Endothelial cell of umbilical vein (primary cell): ENCODE data around the gene AKAP14. TPM values are rescaled to one million over a fixed set of nuclear protein-coding genes. Genes with fewer than 3 reads are reported as not detected.
"Not testable (repeated sequence)": the region's sequence is repeated elsewhere in the genome, so short reads cannot be mapped to it uniquely, and the experiment has no call there.

Experiments used
- BruUV-seq: library from RNA; stranded (reverse); fragments of 400-500 nt; replicated peaks from 2 replicates; lab custom pipeline; 2021; lab: Mats Ljungman, UMichigan
- CTCF ChIA-PET: fragments of 300-600, 350-600 bp; sonication (Branson Sonifier 250); formaldehyde crosslinking; loops from one replicate; lab custom pipeline; 2021; ENCODE audit warnings: antibody characterized with exemption, inconsistent platforms; lab: Charles Lee
- POLR2A ChIA-PET: fragments of 300-600, 350-600 bp; sonication (Branson Sonifier 250); formaldehyde crosslinking; loops from one replicate; lab custom pipeline; 2021; ENCODE audit warnings: antibody characterized with exemption, inconsistent platforms; lab: Charles Lee
- DNase-seq: peaks from one replicate; pipeline ENCODE4 v3.0.0-alpha.2; 2011; ENCODE audit warnings: low read depth, low spot score
- FAIRE-seq: peaks from 2 replicates; lab custom pipeline; 2011; peaks lifted over from hg19 to GRCh38; lab: Jason Lieb, UNC
- H2AFZ ChIP-seq: 2 replicates; pipeline ENCODE4 v1.6.0; 2012; ENCODE audit warnings: low read depth, low read length, control low read depth, inconsistent platforms
- H3K27ac ChIP-seq: 2 replicates; pipeline ENCODE4 v1.5.1; 2011; ENCODE audit warnings: low read depth, mild to moderate bottlenecking, control low read depth, low read length, moderate library complexity; ENCODE audit not compliant: insufficient read depth
- H3K27me3 ChIP-seq, 2 experiments: 2 replicates each; pipeline versions ENCODE4 v1.6.0 to v1.6.1; 2011; ENCODE audit warnings: low read length in 2 of 2, mixed read lengths in 1 of 2; ENCODE audit not compliant: control insufficient read depth in 2 of 2, insufficient read depth in 2 of 2
- H3K36me3 ChIP-seq, 2 experiments: 2 replicates in 1 of 2; 3 replicates in 1 of 2; pipeline ENCODE4 v1.5.1; 2011; ENCODE audit warnings: low read length in 2 of 2, mild to moderate bottlenecking in 1 of 2, moderate library complexity in 1 of 2; ENCODE audit not compliant: control insufficient read depth in 2 of 2, insufficient read depth in 2 of 2; ENCODE audit errors: extremely low read depth in 1 of 2
- H3K4me1 ChIP-seq: 3 replicates; pipeline ENCODE4 v1.5.1; 2011; ENCODE audit warnings: mild to moderate bottlenecking, low read length; ENCODE audit not compliant: control insufficient read depth, insufficient read depth; ENCODE audit errors: extremely low read depth
- H3K4me2 ChIP-seq: 2 replicates; pipeline ENCODE4 v1.6.1; 2011; ENCODE audit warnings: low read length, control low read depth, mixed read lengths; ENCODE audit not compliant: insufficient read depth
- H3K4me3 ChIP-seq, 3 experiments: fragments of 200-600 bp in 1 of 3; sonication (generic), shearing (Covaris generic) in 1 of 3; replicated peaks in 1 of 3; 2 replicates each; pipeline ENCODE4 v1.5.1; 2011 to 2016; ENCODE audit warnings: control low read depth in 3 of 3, low read length in 3 of 3, mild to moderate bottlenecking in 2 of 3, inconsistent platforms in 1 of 3, low read depth in 1 of 3, moderate library complexity in 1 of 3; ENCODE audit not compliant: insufficient read depth in 1 of 3
- H3K79me2 ChIP-seq: 2 replicates; pipeline ENCODE4 v1.6.0; 2012; ENCODE audit warnings: low read length, inconsistent platforms; ENCODE audit not compliant: control insufficient read depth, insufficient read depth
- H3K9ac ChIP-seq: replicated peaks from 2 replicates; pipeline ENCODE3; 2011; ENCODE audit warnings: low read length, control low read depth; ENCODE audit not compliant: insufficient read depth; ENCODE audit errors: extremely low read depth
- H3K9me1 ChIP-seq: replicated peaks from 3 replicates; pipeline ENCODE4 v1.6.0; 2011; ENCODE audit warnings: mild to moderate bottlenecking, low read length; ENCODE audit not compliant: control insufficient read depth, insufficient read depth; ENCODE audit errors: extremely low read depth
- H3K9me3 ChIP-seq: replicated peaks from 2 replicates; pipeline ENCODE4 v1.5.1; 2012; ENCODE audit warnings: low read length, inconsistent platforms; ENCODE audit not compliant: control insufficient read depth, insufficient read depth
- H4K20me1 ChIP-seq: replicated peaks from 2 replicates; pipeline ENCODE3; 2011; ENCODE audit warnings: mild to moderate bottlenecking, low read length; ENCODE audit not compliant: control insufficient read depth, insufficient read depth; ENCODE audit errors: extremely low read depth
- EZH2 ChIP-seq: IDR thresholded peaks from 2 replicates; pipeline ENCODE4 v1.6.1; 2012; ENCODE audit warnings: borderline replicate concordance, low read depth, mild to moderate bottlenecking, moderate library complexity, low read length, inconsistent platforms; ENCODE audit not compliant: severe bottlenecking
- GATA2 ChIP-seq: IDR thresholded peaks from 2 replicates; pipeline ENCODE4 v1.7.0; 2011; ENCODE audit warnings: low read depth, mild to moderate bottlenecking, moderate library complexity, mixed read lengths, low read length; ENCODE audit not compliant: insufficient read length, insufficient read depth
- MYC ChIP-seq: IDR thresholded peaks from one replicate; pipeline ENCODE4 v1.6.1; 2011; ENCODE audit warnings: mild to moderate bottlenecking, low read depth, low read length
- POLR2AphosphoS5 ChIP-seq: IDR thresholded peaks from 2 replicates; pipeline ENCODE4 v1.6.1; 2012; ENCODE audit warnings: low read depth, mild to moderate bottlenecking, control low read depth, low read length, moderate library complexity; ENCODE audit not compliant: insufficient read depth
- dilution Hi-C: fragments of 300-500 bp; cut with MboI; formaldehyde crosslinking; loops from one replicate; pipeline ENCODE4 v1.15.0; 2019; ENCODE audit warnings: low sequenced_read_pairs; ENCODE audit not compliant: extremely low pct_ligation_motif_present
- intact Hi-C: fragments of 100-400 bp; cut with micrococcal nuclease; formaldehyde crosslinking; loops from one replicate; pipeline ENCODE4 v1.10.0; 2022
- polyA plus RNA-seq, 4 experiments: library from polyadenylated mRNA; depleted of rRNA in 3 of 4; stranded (reverse) in 3 of 4; unstranded in 1 of 4; fragments of >200 nt; gene quantifications; 2 replicates each; pipeline versions ENCODE4 v1.2.1 to v1.2.3, GENCODE V29; 2011 to 2012; ENCODE audit warnings: missing spikeins in 1 of 4
- total RNA-seq: library from RNA; stranded (reverse); gene quantifications from 2 replicates; pipeline ENCODE4 v1.2.3, GENCODE V29; 2021
- TF ChIP-seq, protein P1 (sequence below), 2 donors: IDR thresholded peaks; 1 replicate in 1 of 2; 2 replicates in 1 of 2; pipeline ENCODE4 v1.5.1; 2011; ENCODE audit warnings: low read length in 2 of 2, mild to moderate bottlenecking in 2 of 2, moderate library complexity in 2 of 2, control low read depth in 1 of 2, inconsistent platforms in 1 of 2, low read depth in 1 of 2; ENCODE audit not compliant: insufficient read depth in 1 of 2; ENCODE audit errors: extremely low read depth in 1 of 2

AKAP14 gene
- total and polyA plus RNA-seq, 2 donors (not counting 3 experiments of a cell fraction or from before 2014, with no cell fraction given): not detected

DNA sequence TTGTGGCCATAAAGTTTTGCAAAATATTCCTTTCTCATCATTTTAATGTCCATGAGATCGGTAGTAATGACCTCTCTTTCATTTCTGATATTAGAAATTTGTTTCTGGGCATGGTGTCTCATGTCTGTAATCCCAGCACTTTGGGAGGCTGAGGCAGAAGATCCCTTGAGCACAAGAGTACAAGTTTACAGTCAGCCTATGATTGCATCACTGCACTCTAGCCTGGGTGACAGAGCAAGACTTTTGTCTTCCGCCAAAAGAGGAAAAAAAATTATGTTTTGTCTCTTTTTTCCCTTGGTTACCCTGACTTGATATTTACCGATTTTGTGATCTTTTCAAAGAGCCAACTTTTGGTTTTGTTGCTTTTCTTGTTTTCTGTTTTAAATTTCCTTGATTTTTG is 58.7 kb downstream of the AKAP14 start:
- CTCF ChIA-PET: no interaction called here
- dilution Hi-C loops: no loop called here

DNA sequence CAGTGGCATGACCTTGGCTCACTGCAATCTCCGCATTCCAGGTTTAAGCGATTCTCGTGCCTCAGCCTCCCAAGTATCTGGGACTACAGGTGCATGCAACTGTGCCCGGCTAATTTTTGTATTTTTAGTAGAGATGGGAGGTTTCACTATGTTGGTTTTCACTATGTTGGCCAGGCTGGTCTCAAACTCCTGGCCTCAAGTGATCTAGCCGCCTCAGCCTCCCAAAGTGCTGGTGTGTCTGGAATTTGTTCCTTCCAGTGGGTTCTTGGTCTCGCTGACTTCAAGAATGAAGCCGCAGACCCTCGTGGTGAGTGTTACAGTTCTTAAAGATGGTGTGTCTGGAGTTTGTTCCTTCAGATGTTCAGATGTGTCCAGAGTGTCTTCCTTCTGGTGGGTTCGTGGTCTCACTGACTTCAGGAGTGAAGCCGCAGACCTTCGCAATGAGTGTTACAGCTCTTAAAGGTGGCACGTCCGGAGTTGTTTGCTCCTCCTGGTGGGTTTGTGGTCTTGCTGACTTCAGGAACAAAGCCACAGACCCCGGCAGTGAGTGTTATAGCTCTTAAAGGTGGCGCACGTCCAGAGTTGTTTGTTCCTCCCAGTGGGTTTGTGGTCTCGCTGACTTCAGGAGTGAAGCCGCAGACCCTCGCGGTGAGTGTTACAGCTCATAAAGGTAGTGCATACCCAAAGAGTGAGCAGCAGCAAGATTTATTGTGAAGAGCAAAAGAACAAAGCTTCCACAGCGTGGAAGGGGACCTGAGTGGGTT is 60.3 kb downstream of the AKAP14 start:
- H3K36me3 ChIP-seq, intact Hi-C loops, H2AFZ ChIP-seq, H3K9me1 ChIP-seq, H3K4me3 ChIP-seq, H3K9me3 ChIP-seq, H3K4me2 ChIP-seq, H4K20me1 ChIP-seq, H3K27ac ChIP-seq, POLR2A ChIA-PET, DNase-seq, H3K79me2 ChIP-seq, H3K9ac ChIP-seq, FAIRE-seq, H3K27me3 ChIP-seq, H3K4me1 ChIP-seq, BruUV-seq, dilution Hi-C loops: not testable (repeated sequence)
- CTCF ChIA-PET: interaction anchor here (0.5 kb wide), 1 partner anchor 497 kb away, joined by 3 read pairs; no protein-coding TSS in a partner anchor

More for the DNA sequence above, 58.7 kb downstream of the AKAP14 start:
- Histone ChIP-seq H3K4me1 (no peaks in the 10 kb centered on the region), H3K4me3 (no peak overlapping the region), H2AFZ (no peak overlapping the region), H3K27me3 (no peaks in the 10 kb centered on the region), H3K79me2 (no peaks in the 10 kb centered on the region), H4K20me1 (no peaks in the 10 kb centered on the region), H3K4me2 (no peak overlapping the region), H3K9me3 (no peaks in the 10 kb centered on the region), H3K27ac (no peak overlapping the region), H3K36me3 (no peaks in the 10 kb centered on the region), H3K9ac (no peak overlapping the region), H3K9me1 (no peaks in the 10 kb centered on the region)
- POLR2A ChIA-PET: no interaction called here
- FAIRE-seq (peak; percentile 55), DNase-seq (no peak)
- TF ChIP-seq, protein P1, sequence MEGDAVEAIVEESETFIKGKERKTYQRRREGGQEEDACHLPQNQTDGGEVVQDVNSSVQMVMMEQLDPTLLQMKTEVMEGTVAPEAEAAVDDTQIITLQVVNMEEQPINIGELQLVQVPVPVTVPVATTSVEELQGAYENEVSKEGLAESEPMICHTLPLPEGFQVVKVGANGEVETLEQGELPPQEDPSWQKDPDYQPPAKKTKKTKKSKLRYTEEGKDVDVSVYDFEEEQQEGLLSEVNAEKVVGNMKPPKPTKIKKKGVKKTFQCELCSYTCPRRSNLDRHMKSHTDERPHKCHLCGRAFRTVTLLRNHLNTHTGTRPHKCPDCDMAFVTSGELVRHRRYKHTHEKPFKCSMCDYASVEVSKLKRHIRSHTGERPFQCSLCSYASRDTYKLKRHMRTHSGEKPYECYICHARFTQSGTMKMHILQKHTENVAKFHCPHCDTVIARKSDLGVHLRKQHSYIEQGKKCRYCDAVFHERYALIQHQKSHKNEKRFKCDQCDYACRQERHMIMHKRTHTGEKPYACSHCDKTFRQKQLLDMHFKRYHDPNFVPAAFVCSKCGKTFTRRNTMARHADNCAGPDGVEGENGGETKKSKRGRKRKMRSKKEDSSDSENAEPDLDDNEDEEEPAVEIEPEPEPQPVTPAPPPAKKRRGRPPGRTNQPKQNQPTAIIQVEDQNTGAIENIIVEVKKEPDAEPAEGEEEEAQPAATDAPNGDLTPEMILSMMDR (IDR thresholded peaks at IDR 0.05; ENCODE audit: extremely low read depth in 1 of 2, insufficient read depth in 1 of 2, low read depth in 1 of 2, low read length in 2 of 2): no peak
- TF ChIP-seq MYC (no peak), GATA2 (no peak), EZH2 (no peak), POLR2AphosphoS5 (no peak)
- intact Hi-C loops: no loop called here
- BruUV-seq: no TSS peak
